Measurements from ENCODE around the gene PPWD1.

Gene PPWD1

DNA sequence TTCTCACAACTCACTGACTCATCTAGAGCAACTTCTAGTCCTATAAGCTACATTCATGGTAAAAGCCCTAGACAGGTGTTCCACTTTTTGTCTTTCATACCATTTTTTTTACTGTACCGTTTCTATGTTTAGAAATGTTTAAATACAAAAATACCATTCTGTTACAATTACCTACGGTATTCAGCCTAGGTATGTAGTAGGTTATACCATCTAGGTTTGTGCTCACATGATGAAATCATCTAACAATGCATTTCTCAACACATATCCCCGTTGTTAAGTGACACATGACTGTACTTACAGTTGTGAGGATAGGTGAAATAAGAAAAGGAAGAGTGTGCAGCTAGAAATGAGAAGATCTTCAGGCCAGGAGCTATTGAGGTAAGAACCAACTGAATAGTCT lies 6.4 kb upstream of the PPWD1 start:
- TF ChIP-seq EZH2 (IDR thresholded peaks at IDR 0.05; ENCODE audit: borderline replicate concordance, low read depth, low read length, severe bottlenecking) = no peak
- TF ChIP-seq, protein P1, sequence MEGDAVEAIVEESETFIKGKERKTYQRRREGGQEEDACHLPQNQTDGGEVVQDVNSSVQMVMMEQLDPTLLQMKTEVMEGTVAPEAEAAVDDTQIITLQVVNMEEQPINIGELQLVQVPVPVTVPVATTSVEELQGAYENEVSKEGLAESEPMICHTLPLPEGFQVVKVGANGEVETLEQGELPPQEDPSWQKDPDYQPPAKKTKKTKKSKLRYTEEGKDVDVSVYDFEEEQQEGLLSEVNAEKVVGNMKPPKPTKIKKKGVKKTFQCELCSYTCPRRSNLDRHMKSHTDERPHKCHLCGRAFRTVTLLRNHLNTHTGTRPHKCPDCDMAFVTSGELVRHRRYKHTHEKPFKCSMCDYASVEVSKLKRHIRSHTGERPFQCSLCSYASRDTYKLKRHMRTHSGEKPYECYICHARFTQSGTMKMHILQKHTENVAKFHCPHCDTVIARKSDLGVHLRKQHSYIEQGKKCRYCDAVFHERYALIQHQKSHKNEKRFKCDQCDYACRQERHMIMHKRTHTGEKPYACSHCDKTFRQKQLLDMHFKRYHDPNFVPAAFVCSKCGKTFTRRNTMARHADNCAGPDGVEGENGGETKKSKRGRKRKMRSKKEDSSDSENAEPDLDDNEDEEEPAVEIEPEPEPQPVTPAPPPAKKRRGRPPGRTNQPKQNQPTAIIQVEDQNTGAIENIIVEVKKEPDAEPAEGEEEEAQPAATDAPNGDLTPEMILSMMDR (IDR thresholded peaks at IDR 0.05; ENCODE audit: borderline replicate concordance, extremely low read depth, low read length, poor library complexity, severe bottlenecking) = no peak
- no peaks in the 10 kb centered on the region for H3K9me3 ChIP-seq (ENCODE audit: insufficient read depth, low read length, severe bottlenecking)
- no peak overlapping the region for H3K9ac ChIP-seq (ENCODE audit: low read depth, low read length)
- peak overlapping the region; percentile 10; the same call in 1 of the 2 replicates for H3K4me2 ChIP-seq (ENCODE audit: insufficient read depth, low read length)
- no peak for ATAC-seq (ENCODE audit: insufficient read depth, low read depth)
- H3K27ac ChIP-seq (ENCODE audit: low read length) = no peak overlapping the region
- peaks cover 9% of the 10 kb centered on the region; the same call in 1 of the 2 replicates for H4K20me1 ChIP-seq (ENCODE audit: insufficient read depth, low read length)
- peaks cover 74% of the 10 kb centered on the region for H3K36me3 ChIP-seq (ENCODE audit: insufficient read depth, low read length)
- H3K27me3 ChIP-seq (ENCODE audit: insufficient read depth, low read length, poor library complexity) = no peaks in the 10 kb centered on the region
- no peak for DNase-seq
- H2AFZ ChIP-seq (ENCODE audit: low read depth, low read length) = no peak overlapping the region
- peaks cover 94% of the 10 kb centered on the region for H3K79me2 ChIP-seq (ENCODE audit: insufficient read depth, low read length)
- H3K4me3 ChIP-seq (ENCODE audit: low read depth in 1 of 2, low read length in 2 of 2) = no peak overlapping the region
- H3K4me1 ChIP-seq (ENCODE audit: insufficient read depth, low read length) = peaks cover 21% of the 10 kb centered on the region

DNA sequence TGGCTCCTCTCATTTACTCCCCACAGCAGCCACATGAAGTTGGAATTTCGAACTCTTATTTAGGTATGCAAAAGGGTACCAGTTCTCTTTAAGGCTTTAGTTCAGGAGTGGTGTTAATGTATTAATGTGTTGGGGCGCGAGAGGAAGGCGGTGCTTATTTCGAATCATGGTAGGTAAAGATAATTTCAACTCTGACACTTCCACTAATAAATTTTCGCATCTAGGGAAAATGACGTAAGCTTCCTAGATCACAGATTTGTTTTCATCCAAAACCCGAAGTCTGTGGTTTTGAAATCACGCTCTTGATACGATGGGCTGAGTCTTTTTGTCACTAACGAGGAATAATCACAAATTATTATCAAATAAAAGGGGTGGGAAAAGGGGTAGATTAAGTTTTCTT lies 681 bp downstream of the PPWD1 start:
- DNase-seq (no peak), ATAC-seq (ENCODE audit: insufficient read depth, low read depth) (no peak)
- Histone ChIP-seq H3K4me1 (ENCODE audit: insufficient read depth, low read length) (peaks cover 54% of the 10 kb centered on the region), H3K9ac (ENCODE audit: low read depth, low read length) (peak overlapping the region; percentile 64), H3K27ac (ENCODE audit: low read length) (peak overlapping the region; percentile 87), H3K9me3 (ENCODE audit: insufficient read depth, low read length, severe bottlenecking) (no peaks in the 10 kb centered on the region), H3K4me2 (ENCODE audit: insufficient read depth, low read length) (peak overlapping the region; percentile 79), H2AFZ (ENCODE audit: low read depth, low read length) (peak overlapping the region; percentile 96), H3K27me3 (ENCODE audit: insufficient read depth, low read length, poor library complexity) (no peaks in the 10 kb centered on the region), H3K4me3 (ENCODE audit: low read depth in 1 of 2, low read length in 2 of 2) (peak overlapping the region; percentile 44 to 61), H4K20me1 (ENCODE audit: insufficient read depth, low read length) (no peaks in the 10 kb centered on the region), H3K36me3 (ENCODE audit: insufficient read depth, low read length) (peaks cover 34% of the 10 kb centered on the region), H3K79me2 (ENCODE audit: insufficient read depth, low read length) (peaks cover 78% of the 10 kb centered on the region)
- TF ChIP-seq EZH2 (IDR thresholded peaks at IDR 0.05; ENCODE audit: borderline replicate concordance, low read depth, low read length, severe bottlenecking) = no peak
- TF ChIP-seq, protein P1 (IDR thresholded peaks at IDR 0.05; ENCODE audit: borderline replicate concordance, extremely low read depth, low read length, poor library complexity, severe bottlenecking) = no peak

DNA sequence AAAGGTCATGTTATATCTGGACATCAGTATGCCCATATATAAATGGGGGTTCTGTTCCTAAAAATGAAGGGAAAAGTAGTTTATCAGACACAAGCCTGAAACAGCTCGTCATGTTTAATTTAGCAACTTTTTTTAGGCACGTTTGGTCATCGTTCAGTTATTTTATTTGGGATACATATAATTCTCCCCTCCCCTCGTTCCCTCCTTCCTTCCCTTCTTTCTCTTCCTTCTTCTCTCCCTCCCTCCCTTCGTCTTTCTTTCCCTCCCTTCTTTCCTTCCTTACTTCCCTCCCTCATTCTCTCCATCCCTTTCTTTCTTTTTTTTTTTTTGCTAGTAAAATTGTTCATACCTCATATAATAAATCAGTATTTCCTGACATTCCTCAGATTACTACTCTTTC lies 3.4 kb downstream of the PPWD1 start:
- Histone ChIP-seq H3K9me3 (ENCODE audit: insufficient read depth, low read length, severe bottlenecking) (no peaks in the 10 kb centered on the region), H3K36me3 (ENCODE audit: insufficient read depth, low read length) (peaks cover 38% of the 10 kb centered on the region), H3K4me2 (ENCODE audit: insufficient read depth, low read length) (no peak overlapping the region), H3K27ac (ENCODE audit: low read length) (no peak overlapping the region), H4K20me1 (ENCODE audit: insufficient read depth, low read length) (no peaks in the 10 kb centered on the region), H3K27me3 (ENCODE audit: insufficient read depth, low read length, poor library complexity) (no peaks in the 10 kb centered on the region), H2AFZ (ENCODE audit: low read depth, low read length) (no peak overlapping the region), H3K4me3 (ENCODE audit: low read depth in 1 of 2, low read length in 2 of 2) (no peak overlapping the region), H3K79me2 (ENCODE audit: insufficient read depth, low read length) (peaks cover 53% of the 10 kb centered on the region), H3K4me1 (ENCODE audit: insufficient read depth, low read length) (peaks cover 38% of the 10 kb centered on the region), H3K9ac (ENCODE audit: low read depth, low read length) (no peak overlapping the region)
- TF ChIP-seq, protein P1 (IDR thresholded peaks at IDR 0.05; ENCODE audit: borderline replicate concordance, extremely low read depth, low read length, poor library complexity, severe bottlenecking) = no peak
- TF ChIP-seq EZH2 (IDR thresholded peaks at IDR 0.05; ENCODE audit: borderline replicate concordance, low read depth, low read length, severe bottlenecking) = no peak
- no peak for ATAC-seq (ENCODE audit: insufficient read depth, low read depth)
- DNase-seq = no peak
